Measurements from ENCODE around the gene SCMH1. TPM values are rescaled to one million over a fixed set of nuclear protein-coding genes. Genes with fewer than 3 reads are reported as not detected.

SCMH1 gene
- polyA plus RNA-seq, 1 donor from 2014 or later = 23.0 TPM

- no peaks in the 10 kb centered on the region for H3K79me2 ChIP-seq (replicated peaks; ENCODE audit: insufficient read depth, low read length)
- no peak overlapping the region for H3K4me2 ChIP-seq (ENCODE audit: low read length)
- H3K9ac ChIP-seq (ENCODE audit: low read length) = no peak overlapping the region
- no peak overlapping the region for H3K27ac ChIP-seq (ENCODE audit: low read length)
- TF ChIP-seq TAF1 (IDR thresholded peaks at IDR 0.05; ENCODE audit: low read depth) = no peak
- TF ChIP-seq MXI1 (conservative IDR thresholded peaks at IDR 0.05; ENCODE audit: poor library complexity, severe bottlenecking) = no peak
- TF ChIP-seq REST (IDR thresholded peaks at IDR 0.05; ENCODE audit: borderline replicate concordance) = no peak
- no peak for TF ChIP-seq CTCF (IDR thresholded peaks at IDR 0.05; ENCODE audit: poor library complexity, severe bottlenecking)
- no peak for TF ChIP-seq EZH2 (IDR thresholded peaks at IDR 0.05; ENCODE audit: borderline replicate concordance, insufficient read depth, low read length, poor library complexity, severe bottlenecking)
- TF ChIP-seq POLR2AphosphoS5 (IDR thresholded peaks at IDR 0.05) = no peak
- TF ChIP-seq SMC3 (conservative IDR thresholded peaks at IDR 0.05; ENCODE audit: poor library complexity) = no peak
- no peaks in the 10 kb centered on the region for H4K20me1 ChIP-seq (ENCODE audit: insufficient read depth)
- H3K9me2 ChIP-seq (ENCODE audit: insufficient read depth, low read length) = no peaks in the 10 kb centered on the region
- peaks cover 6% of the 10 kb centered on the region for H3K36me3 ChIP-seq (ENCODE audit: insufficient read depth, low read length)
- H3K9me3 ChIP-seq (ENCODE audit: low read length) = no peaks in the 10 kb centered on the region
- no peak overlapping the region for H2AFZ ChIP-seq (ENCODE audit: low read depth, low read length)
- no peak overlapping the region for H3K4me3 ChIP-seq (ENCODE audit: low read length)
- H3K27me3 ChIP-seq (ENCODE audit: insufficient read depth, low read depth, low read length) = no peaks in the 10 kb centered on the region
- no peaks in the 10 kb centered on the region for H3F3A ChIP-seq (ENCODE audit: insufficient read depth, low read length, poor library complexity, severe bottlenecking)
Observed at GRCh38 chr1:41022424-41022823, 219.7 kb downstream of the SCMH1 start.

DNA sequence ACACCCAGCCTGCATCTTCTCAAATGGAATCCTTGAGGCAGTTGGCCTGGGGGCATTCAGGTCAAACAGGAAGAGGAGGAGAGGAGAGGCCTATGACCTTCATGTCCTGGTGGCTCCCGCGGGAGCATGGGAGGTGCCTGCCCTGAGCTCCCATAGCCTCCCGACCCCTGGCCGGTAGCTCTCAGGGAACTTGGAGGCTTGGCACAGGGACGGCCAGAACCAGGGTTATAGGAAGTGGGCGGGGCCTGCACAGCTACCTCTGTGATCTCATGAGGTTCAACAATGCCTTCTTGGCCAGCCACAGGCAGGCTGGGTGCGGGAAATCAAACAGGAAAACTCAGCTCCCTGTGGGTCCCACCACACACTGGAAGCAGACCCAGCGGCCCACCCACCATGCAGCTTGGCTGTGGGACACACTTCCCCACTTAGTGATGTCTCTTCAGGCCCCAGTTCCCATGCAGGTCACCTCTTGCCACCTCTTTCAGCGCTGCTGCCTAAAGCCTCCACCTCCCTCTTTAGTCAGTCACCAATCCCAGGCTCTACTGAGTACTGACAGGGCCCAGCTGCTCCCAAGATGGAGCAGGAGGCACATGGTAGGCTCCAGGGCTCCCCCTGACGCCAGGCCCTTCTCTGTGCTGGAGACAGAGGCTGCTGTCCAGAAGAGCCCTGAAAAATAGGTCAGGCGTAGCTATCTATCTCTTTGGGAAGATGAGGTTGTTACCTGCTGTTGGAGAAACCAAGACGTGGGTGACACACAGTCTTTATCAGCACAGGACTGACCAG, 220.4 kb downstream of the SCMH1 start, which contains the start of gene SLFNL1:
TSS of gene SLFNL1 (minus strand) at position 200 of the 783 bp plus-strand sequence. CDS start 1,065 bp downstream, outside the sequence.
- no peak within 1 kb of the TSS for H3K4me2 ChIP-seq (ENCODE audit: low read length)
- H3F3A ChIP-seq (ENCODE audit: insufficient read depth, low read length, poor library complexity, severe bottlenecking) = no peaks in the 10 kb centered on the region
- TF ChIP-seq SMC3 (conservative IDR thresholded peaks at IDR 0.05; ENCODE audit: poor library complexity) (no peak), TAF1 (IDR thresholded peaks at IDR 0.05; ENCODE audit: low read depth) (no peak), CTCF (IDR thresholded peaks at IDR 0.05; ENCODE audit: poor library complexity, severe bottlenecking) (no peak), POLR2AphosphoS5 (IDR thresholded peaks at IDR 0.05) (no peak), REST (IDR thresholded peaks at IDR 0.05; ENCODE audit: borderline replicate concordance) (no peak), EZH2 (IDR thresholded peaks at IDR 0.05; ENCODE audit: borderline replicate concordance, insufficient read depth, low read length, poor library complexity, severe bottlenecking) (no peak)
- no peak within 1 kb of the TSS for H3K27ac ChIP-seq (ENCODE audit: low read length)
- peaks cover 6% of the 10 kb centered on the region for H3K36me3 ChIP-seq (ENCODE audit: insufficient read depth, low read length)
- no peak within 1 kb of the TSS for H2AFZ ChIP-seq (ENCODE audit: low read depth, low read length)
- no peaks in the 10 kb centered on the region for H3K9me2 ChIP-seq (ENCODE audit: insufficient read depth, low read length)
- H3K9ac ChIP-seq (ENCODE audit: low read length) = no peak within 1 kb of the TSS
- H3K27me3 ChIP-seq (ENCODE audit: insufficient read depth, low read depth, low read length) = no peaks in the 10 kb centered on the region
- H3K4me3 ChIP-seq (ENCODE audit: low read length) = no peak within 1 kb of the TSS
- no peaks in the 10 kb centered on the region for H3K9me3 ChIP-seq (ENCODE audit: low read length)
- no peaks in the 10 kb centered on the region for H3K79me2 ChIP-seq (replicated peaks; ENCODE audit: insufficient read depth, low read length)
- H4K20me1 ChIP-seq (ENCODE audit: insufficient read depth) = no peaks in the 10 kb centered on the region

Data from neural cell (in vitro differentiated cells).